Lower leg skin (tissue), 4 donors: Measurements from ENCODE around the gene FSIP2. TPM values are rescaled to one million over a fixed set of nuclear protein-coding genes. Genes with fewer than 3 reads are reported as not detected.

ENCODE experiments used
- DNase-seq, 2 donors: peaks; one replicate each; pipeline ENCODE4 v3.0.0-alpha.2; 2019; ENCODE audit warnings: low spot score in 2 of 2
- H3K4me3 ChIP-seq: fragments of 200-600 bp; sonication (generic); 2 replicates; pipeline ENCODE4 v1.5.1; 2017; ENCODE audit warnings: mild to moderate bottlenecking, low read depth; ENCODE audit not compliant: poor library complexity, severe bottlenecking
- CTCF ChIP-seq, 3 donors: fragments of 450-650 bp; IDR thresholded peaks; one replicate each; pipeline ENCODE4 v1.5.1; 2016; ENCODE audit warnings: antibody characterized with exemption in 3 of 3, mild to moderate bottlenecking in 3 of 3, moderate library complexity in 2 of 3
- POLR2A ChIP-seq, 2 donors: fragments of 450-650 bp; IDR thresholded peaks; one replicate each; pipeline ENCODE4 v1.6.1; 2016 to 2017; ENCODE audit warnings: antibody characterized with exemption in 2 of 2, mild to moderate bottlenecking in 1 of 2, moderate library complexity in 1 of 2
- WGBS, 2 donors: methylation state at CpG; one replicate each; pipeline ENCODE4 v1.1.5; 2018; 5-methylcytosine and 5-hydroxymethylcytosine counted together
- intact Hi-C: fragments of 100-400 bp; cut with DNase I; formaldehyde crosslinking; loops from one replicate; pipeline ENCODE4 v1.15.0; 2023; ENCODE audit warnings: low total_unique reads
- total RNA-seq, 4 donors: library from RNA; depleted of rRNA; stranded (reverse); fragments of >200 nt; gene quantifications; one replicate each; pipeline ENCODE4 v1.1.0, GENCODE V29; 2016

Gene FSIP2
- total RNA-seq, 4 donors from 2014 or later, result 0.10 to 6.9 (median 0.65) TPM

- intact Hi-C loops, result no loop called here
- no peak for DNase-seq
- WGBS, 2 donors, result 82 to 89% methylated on average over 2 of the region's 2 CpGs
- no peak overlapping the region for H3K4me3 ChIP-seq
- TF ChIP-seq POLR2A (IDR thresholded peaks at IDR 0.05), result no peak
- no peak for TF ChIP-seq CTCF (IDR thresholded peaks at IDR 0.05)
Measured at GRCh38 chr2:185813707-185814106, 75.1 kb downstream of the FSIP2 start.

- TF ChIP-seq CTCF (IDR thresholded peaks at IDR 0.05) (no peak), POLR2A (IDR thresholded peaks at IDR 0.05) (no peak)
- no peak for DNase-seq
- intact Hi-C loops, result no loop called here
- no peak overlapping the region for H3K4me3 ChIP-seq
Measured at GRCh38 chr2:185817991-185818390, 79.4 kb downstream of the FSIP2 start.

DNA sequence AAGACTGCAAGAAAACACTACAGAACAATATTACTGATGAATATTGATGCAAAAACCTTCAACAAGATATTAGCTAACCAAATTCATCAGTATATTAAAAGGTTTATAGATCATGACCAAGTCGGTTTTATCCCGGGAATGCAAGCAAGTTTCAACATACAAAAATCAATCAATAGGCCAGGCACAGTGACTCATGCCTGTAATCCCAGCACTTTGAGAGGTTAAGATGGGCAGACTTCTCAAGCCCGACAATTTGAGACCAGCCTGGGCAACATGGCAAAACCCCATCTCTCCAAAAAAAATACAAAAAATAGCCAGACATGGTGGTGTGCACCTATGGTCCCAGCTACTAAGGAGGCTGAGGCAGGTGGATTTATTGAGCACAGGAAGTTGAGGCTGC is 82.9 kb downstream of the FSIP2 start:
- intact Hi-C loops, result no loop called here

GRCh38 chr2:185823773-185824172 is 85.2 kb downstream of the FSIP2 start:
- intact Hi-C loops, result no loop called here
- H3K4me3 ChIP-seq, result no peak overlapping the region
- no peak for TF ChIP-seq POLR2A (IDR thresholded peaks at IDR 0.05)
- TF ChIP-seq CTCF (IDR thresholded peaks at IDR 0.05), result no peak
- DNase-seq, result no peak
- WGBS, 2 donors, result 91 to 94% methylated on average over 2 of the region's 2 CpGs

More for the DNA sequence above, 82.9 kb downstream of the FSIP2 start:
- TF ChIP-seq CTCF (IDR thresholded peaks at IDR 0.05), result no peak
- no peak for TF ChIP-seq POLR2A (IDR thresholded peaks at IDR 0.05)
- 95% methylated on average over 3 of the region's 3 CpGs for WGBS, 2 donors
- no peak for DNase-seq
- no peak overlapping the region for H3K4me3 ChIP-seq

GRCh38 chr2:185825557-185825956 is 87.0 kb downstream of the FSIP2 start:
- DNase-seq, result no peak
- no peak overlapping the region for H3K4me3 ChIP-seq
- no peak for TF ChIP-seq POLR2A (IDR thresholded peaks at IDR 0.05)
- no peak for TF ChIP-seq CTCF (IDR thresholded peaks at IDR 0.05)
- intact Hi-C loops, result no loop called here

DNA sequence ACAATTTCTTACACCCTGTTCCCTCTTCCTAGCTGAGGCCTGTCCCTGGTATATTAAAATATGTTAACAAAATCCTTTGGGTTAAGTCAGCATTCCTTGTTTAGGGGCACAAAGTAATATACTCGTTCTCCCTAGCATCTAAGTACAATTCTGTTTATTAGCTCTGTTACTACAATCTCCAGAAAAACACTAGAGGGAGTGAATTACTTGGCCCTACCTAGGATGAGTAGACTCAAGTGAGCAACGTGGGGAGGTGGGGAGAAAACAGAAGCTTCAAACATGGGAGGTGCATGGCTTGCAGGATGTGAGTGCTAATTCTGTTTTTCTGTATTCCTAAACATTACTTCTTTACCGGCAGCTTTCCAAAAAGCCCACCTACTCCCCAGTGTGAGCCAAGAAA is 89.7 kb downstream of the FSIP2 start:
- DNase-seq, result no peak
- TF ChIP-seq CTCF (IDR thresholded peaks at IDR 0.05), result no peak
- TF ChIP-seq POLR2A (IDR thresholded peaks at IDR 0.05), result no peak
- no peak overlapping the region for H3K4me3 ChIP-seq
- 63 to 66% methylated on average over 3 of the region's 3 CpGs for WGBS, 2 donors
- intact Hi-C loops, result no loop called here
